H1 (cell line): Measurements from ENCODE around the gene MAPKAPK2. TPM values are rescaled to one million over a fixed set of nuclear protein-coding genes. Genes with fewer than 3 reads are reported as not detected.

Experiments used
- CTCF ChIA-PET: fragments of 300-600 bp; sonication (Branson Sonifier 250); formaldehyde crosslinking; loops from one replicate; lab custom pipeline; 2021; ENCODE audit not compliant: partially characterized antibody; lab: Charles Lee
- POLR2A ChIA-PET: fragments of 300-600 bp; sonication (Branson Sonifier 250); formaldehyde crosslinking; loops from one replicate; lab custom pipeline; 2021; ENCODE audit warnings: inconsistent platforms; ENCODE audit not compliant: partially characterized antibody; lab: Charles Lee
- DNase-seq, 2 experiments: peaks; one replicate each; pipeline versions ENCODE4 v3.0.0 to v3.0.0-alpha.2; 2010 to 2022; ENCODE audit warnings: low spot score in 2 of 2, low read depth in 1 of 2, mixed read lengths in 1 of 2
- FAIRE-seq: peaks from 2 replicates; lab custom pipeline; 2011; peaks lifted over from hg19 to GRCh38; lab: Jason Lieb, UNC
- H2AFZ ChIP-seq: 2 replicates; pipeline ENCODE4 v1.8.1; 2012; ENCODE audit warnings: low read length, inconsistent platforms
- H2AK5ac ChIP-seq: 2 replicates; pipeline ENCODE4 v1.6.1; 2013; ENCODE audit warnings: low read depth, low read length
- H2BK120ac ChIP-seq: replicated peaks from 2 replicates; pipeline ENCODE3; 2013; ENCODE audit warnings: low read depth, low read length, inconsistent platforms
- H2BK12ac ChIP-seq: 2 replicates; pipeline ENCODE4 v1.6.1; 2013; ENCODE audit warnings: low read depth, low read length
- H2BK15ac ChIP-seq: 2 replicates; pipeline ENCODE4 v1.6.1; 2013; ENCODE audit warnings: low read length
- H2BK20ac ChIP-seq: 2 replicates; pipeline ENCODE4 v1.6.1; 2013; ENCODE audit warnings: low read length
- H2BK5ac ChIP-seq: 2 replicates; pipeline ENCODE4 v1.6.1; 2013; ENCODE audit warnings: low read depth, low read length
- H3K14ac ChIP-seq: 2 replicates; pipeline ENCODE4 v1.6.1; 2013; ENCODE audit warnings: inconsistent platforms; ENCODE audit not compliant: insufficient read length
- H3K18ac ChIP-seq: 2 replicates; pipeline ENCODE4 v1.6.1; 2013; ENCODE audit warnings: low read length; ENCODE audit errors: extremely low read depth
- H3K23ac ChIP-seq: 2 replicates; pipeline ENCODE4 v1.6.1; 2013; ENCODE audit warnings: inconsistent platforms; ENCODE audit not compliant: insufficient read length
- H3K23me2 ChIP-seq: 2 replicates; pipeline ENCODE4 v1.6.1; 2013; ENCODE audit warnings: low read depth, low read length
- H3K27ac ChIP-seq: 2 replicates; pipeline ENCODE4 v1.6.1; 2011; ENCODE audit warnings: low read depth, low read length, inconsistent platforms
- H3K27me3 ChIP-seq, 4 experiments: replicated peaks in 1 of 4; 1 replicate in 1 of 4; 2 replicates in 3 of 4; pipeline versions ENCODE4 v1.6.1 to v1.8.1; 2011 to 2013; ENCODE audit warnings: low read length in 3 of 4, mild to moderate bottlenecking in 3 of 4, inconsistent platforms in 2 of 4, mixed read lengths in 2 of 4, moderate library complexity in 1 of 4; ENCODE audit not compliant: control insufficient read depth in 3 of 4, insufficient read depth in 3 of 4; ENCODE audit errors: extremely low read depth in 1 of 4
- H3K36me3 ChIP-seq, 4 experiments: 2 replicates each; pipeline versions ENCODE4 v1.6.1 to v1.8.1; 2011 to 2013; ENCODE audit warnings: mild to moderate bottlenecking in 4 of 4, low read length in 3 of 4, moderate library complexity in 2 of 4, control low read depth in 1 of 4, inconsistent platforms in 1 of 4; ENCODE audit not compliant: insufficient read depth in 4 of 4, control insufficient read depth in 2 of 4
- H3K4ac ChIP-seq: replicated peaks from 2 replicates; pipeline ENCODE3; 2013; ENCODE audit warnings: low read length, low read depth, mixed read lengths, inconsistent platforms; ENCODE audit not compliant: insufficient read length
- H3K4me1 ChIP-seq, 4 experiments: replicated peaks in 1 of 4; 1 replicate in 1 of 4; 2 replicates in 3 of 4; pipeline versions ENCODE4 v1.6.1 to v1.8.1; 2011 to 2013; ENCODE audit warnings: low read length in 3 of 4, inconsistent platforms in 2 of 4, mixed read lengths in 1 of 4; ENCODE audit not compliant: insufficient read depth in 4 of 4, control insufficient read depth in 3 of 4
- H3K4me2 ChIP-seq, 2 experiments: 2 replicates each; pipeline versions ENCODE4 v1.6.1 to v1.8.1; 2011 to 2013; ENCODE audit warnings: low read depth in 2 of 2, low read length in 2 of 2, control low read depth in 1 of 2, inconsistent platforms in 1 of 2, mild to moderate bottlenecking in 1 of 2; ENCODE audit not compliant: insufficient read depth in 1 of 2
- H3K4me3 ChIP-seq, 4 experiments: fragments of 200-600, 300-600 bp in 1 of 4; sonication (generic), shearing (Covaris generic), sonication (Bioruptor Twin) in 1 of 4; 2 replicates each; pipeline versions ENCODE4 v1.5.1 to v1.8.1; 2011 to 2016; ENCODE audit warnings: low read length in 4 of 4, low read depth in 3 of 4, control low read depth in 2 of 4, inconsistent platforms in 2 of 4, mild to moderate bottlenecking in 2 of 4, mixed read lengths in 1 of 4, moderate library complexity in 1 of 4; ENCODE audit not compliant: insufficient read depth in 2 of 4; ENCODE audit errors: extremely low read depth in 1 of 4
- H3K56ac ChIP-seq: replicated peaks from 2 replicates; pipeline ENCODE3; 2013; ENCODE audit warnings: low read depth, mild to moderate bottlenecking, mixed read lengths, low read length, inconsistent platforms; ENCODE audit not compliant: insufficient read length
- H3K79me1 ChIP-seq: 2 replicates; pipeline ENCODE4 v1.6.1; 2013; ENCODE audit warnings: low read depth, low read length, control low read depth
- H3K79me2 ChIP-seq, 2 experiments: 2 replicates each; pipeline versions ENCODE4 v1.6.1 to v1.8.1; 2012 to 2013; ENCODE audit warnings: low read length in 2 of 2, mild to moderate bottlenecking in 2 of 2, inconsistent platforms in 1 of 2; ENCODE audit not compliant: insufficient read depth in 2 of 2, control insufficient read depth in 1 of 2
- H3K9ac ChIP-seq, 4 experiments: replicated peaks in 1 of 4; 1 replicate in 1 of 4; 2 replicates in 3 of 4; pipeline versions ENCODE4 v1.6.1 to v1.8.1; 2011 to 2013; ENCODE audit warnings: low read depth in 3 of 4, low read length in 3 of 4, control low read depth in 2 of 4, mild to moderate bottlenecking in 2 of 4, moderate library complexity in 2 of 4, inconsistent platforms in 1 of 4; ENCODE audit errors: extremely low read depth in 1 of 4
- H3K9me3 ChIP-seq, 2 experiments: 2 replicates each; pipeline versions ENCODE4 v1.6.1 to v1.8.1; 2012 to 2013; ENCODE audit warnings: mild to moderate bottlenecking in 2 of 2, moderate library complexity in 2 of 2, control low read depth in 1 of 2, inconsistent platforms in 1 of 2, low read depth in 1 of 2, low read length in 1 of 2, mixed read lengths in 1 of 2; ENCODE audit not compliant: insufficient read depth in 2 of 2
- H4K20me1 ChIP-seq, 2 experiments: replicated peaks in 1 of 2; 2 replicates each; pipeline versions ENCODE3 to v1.8.1; 2011 to 2013; ENCODE audit warnings: inconsistent platforms in 2 of 2, low read length in 2 of 2, mild to moderate bottlenecking in 1 of 2; ENCODE audit not compliant: insufficient read depth in 2 of 2, control insufficient read depth in 1 of 2
- H4K5ac ChIP-seq: 2 replicates; pipeline ENCODE4 v1.6.1; 2013; ENCODE audit warnings: low read length, low read depth, mixed read lengths, inconsistent platforms; ENCODE audit not compliant: insufficient read length
- H4K8ac ChIP-seq: 2 replicates; pipeline ENCODE4 v1.8.0; 2013; ENCODE audit warnings: mild to moderate bottlenecking, moderate library complexity, low read length, inconsistent platforms; ENCODE audit not compliant: insufficient read depth; ENCODE audit errors: extremely low read depth
- H4K91ac ChIP-seq: replicated peaks from 2 replicates; pipeline ENCODE3; 2013; ENCODE audit warnings: low read length, mixed read lengths, inconsistent platforms; ENCODE audit not compliant: insufficient read length
- BACH1 ChIP-seq: IDR thresholded peaks from 2 replicates; pipeline ENCODE4 v1.6.1; 2012; ENCODE audit warnings: low read length, improper control_type of control experiment
- CEBPB ChIP-seq: IDR thresholded peaks from 2 replicates; pipeline ENCODE4 v1.6.1; 2012; ENCODE audit warnings: low read depth, low read length
- FOSL1 ChIP-seq: IDR thresholded peaks from 2 replicates; pipeline ENCODE4 v1.6.1; 2011; ENCODE audit warnings: mild to moderate bottlenecking, low read depth, low read length, moderate library complexity; ENCODE audit not compliant: insufficient read depth
- GABPA ChIP-seq: IDR thresholded peaks from 2 replicates; pipeline ENCODE4 v1.6.1; 2011; ENCODE audit warnings: mild to moderate bottlenecking, low read length, moderate library complexity, borderline replicate concordance; ENCODE audit not compliant: insufficient read depth
- KDM1A ChIP-seq: fragments of 200-600, 300-600 bp; sonication (generic); IDR thresholded peaks from 2 replicates; pipeline ENCODE4 v1.7.1; 2016; ENCODE audit warnings: mild to moderate bottlenecking, low read length, borderline replicate concordance
- MAX ChIP-seq: IDR thresholded peaks from 2 replicates; pipeline ENCODE4 v1.6.1; 2012; ENCODE audit warnings: inconsistent platforms
- NANOG ChIP-seq: IDR thresholded peaks from 2 replicates; pipeline ENCODE4 v1.6.1; 2011; ENCODE audit warnings: low read length, low read depth, mild to moderate bottlenecking, inconsistent platforms; ENCODE audit not compliant: insufficient read depth, poor library complexity, severe bottlenecking
- NRF1 ChIP-seq: IDR thresholded peaks from 2 replicates; pipeline ENCODE4 v1.6.1; 2011; ENCODE audit warnings: mild to moderate bottlenecking, low read depth, low read length, improper control_type of control experiment
- RNF2 ChIP-seq: fragments of 200-900, 300-1000 bp; sonication (generic); IDR thresholded peaks from 2 replicates; pipeline ENCODE4 v1.7.1; 2016; ENCODE audit warnings: borderline replicate concordance, low read depth, mild to moderate bottlenecking, antibody characterized with exemption, low read length; ENCODE audit not compliant: poor library complexity, severe bottlenecking; ENCODE audit errors: missing control alignments
- SP1 ChIP-seq: IDR thresholded peaks from 2 replicates; pipeline ENCODE4 v1.6.1; 2011; ENCODE audit warnings: low read depth, low read length
- SP4 ChIP-seq: IDR thresholded peaks from 2 replicates; pipeline ENCODE4 v1.6.1; 2012; ENCODE audit warnings: low read length, inconsistent platforms
- SUZ12 ChIP-seq: fragments of 200-600 bp; sonication (generic); IDR thresholded peaks from 2 replicates; pipeline ENCODE4 v1.6.1; 2012; ENCODE audit warnings: mild to moderate bottlenecking, inconsistent platforms, low read length, moderate library complexity, mixed read lengths
- TEAD4 ChIP-seq: IDR thresholded peaks from 2 replicates; pipeline ENCODE4 v1.6.1; 2012; ENCODE audit warnings: low read depth, low read length, inconsistent platforms, mixed read lengths
- ZNF274 ChIP-seq: IDR thresholded peaks from 2 replicates; pipeline ENCODE4 v1.7.0; 2012; ENCODE audit warnings: low read length, borderline replicate concordance; ENCODE audit errors: extremely low read depth
- WGBS, 2 experiments: shearing (Covaris generic) in 1 of 2; methylation state at CpG; one replicate each; pipeline versions ENCODE4 v1.1.6 to v1.1.7; 2013 to 2015; ENCODE audit warnings: low lambda C conversion rate in 2 of 2, mixed read lengths in 2 of 2, inconsistent platforms in 1 of 2, low coverage in 1 of 2, missing lambda C conversion rate in 1 of 2; ENCODE audit not compliant: insufficient replicate concordance in 2 of 2, insufficient coverage in 1 of 2, insufficient read length in 1 of 2; ENCODE audit errors: extremely low coverage in 1 of 2, missing lambda C conversion rate in 1 of 2; 5-methylcytosine and 5-hydroxymethylcytosine counted together
- polyA plus RNA-seq, 7 experiments: library from polyadenylated mRNA; depleted of rRNA in 3 of 7; stranded (reverse) in 5 of 7; unstranded in 2 of 7; fragments of >200 nt in 5 of 7; fragments of 200-250 nt in 2 of 7; gene quantifications; 1 replicate in 5 of 7; 2 replicates in 1 of 7; 4 replicates in 1 of 7; pipeline versions ENCODE4 v1.2.1 to v1.2.3, GENCODE V29; 2011 to 2013; ENCODE audit warnings: missing spikeins in 2 of 7, mixed read lengths in 2 of 7
- total RNA-seq: library from RNA; stranded (reverse); fragmentation: NEBNext Ultra II Directional; extraction: Animal tissue kit (Norgen Biotek cat#: 25700); gene quantifications from 2 replicates; pipeline ENCODE4 v1.2.1, GENCODE V29; 2021

The MAPKAPK2 gene
- total and polyA plus RNA-seq, 2 of the 8 experiments (the other 6 are each of a cell fraction or from before 2014, with no cell fraction given), result 27.5 to 44.9 TPM

- H3K9me3 ChIP-seq, result no peaks in the 10 kb centered on the region
- H4K91ac ChIP-seq, result no peak overlapping the region
- H3K9ac ChIP-seq, result no peak overlapping the region
- no peak overlapping the region for H2AFZ ChIP-seq
- H2BK12ac ChIP-seq, result no peak overlapping the region
- WGBS, 2 experiments, result 87% methylated on average over 3 of the region's 3 CpGs; no CpG with 5 or more reads in 1 of the 2 experiments
- H3K56ac ChIP-seq, result no peak overlapping the region
- no peak overlapping the region for H3K4me3 ChIP-seq
- no peak overlapping the region for H3K27ac ChIP-seq
- FAIRE-seq, result no peak
- peaks cover 0 to 11% of the 10 kb centered on the region in 2 experiments; a peak in 3 of 4 replicates for H3K79me2 ChIP-seq
- H2AK5ac ChIP-seq, result no peak overlapping the region
- no peak overlapping the region for H2BK15ac ChIP-seq
- H2BK120ac ChIP-seq, result no peak overlapping the region
- no peak overlapping the region for H4K5ac ChIP-seq
- no peaks in the 10 kb centered on the region for H3K79me1 ChIP-seq
- no peak overlapping the region for H3K4me2 ChIP-seq
- no peak overlapping the region for H2BK5ac ChIP-seq
- POLR2A ChIA-PET, result interaction anchor here (0.7 kb wide), 1 partner anchor 49 kb away, joined by 4 read pairs; no protein-coding TSS in a partner anchor
- CTCF ChIA-PET, result interaction anchor here (1.1 to 2.0 kb wide), 4 partner anchors 15 to 52 kb away, joined by 4 to 8 read pairs (median 5); no protein-coding TSS in a partner anchor
- H3K14ac ChIP-seq, result no peak overlapping the region
- H4K8ac ChIP-seq, result no peak overlapping the region
- no peak overlapping the region for H3K4ac ChIP-seq
- DNase-seq, result no peak
- peaks cover 0 to 6% (median 0%) of the 10 kb centered on the region in 4 experiments; a peak in 3 of 7 replicates for H3K4me1 ChIP-seq
- H2BK20ac ChIP-seq, result no peak overlapping the region
- H3K23ac ChIP-seq, result no peak overlapping the region
- peaks cover 6% of the 10 kb centered on the region for H3K23me2 ChIP-seq
- H4K20me1 ChIP-seq, result peaks cover 7 to 10% of the 10 kb centered on the region in 2 experiments
- H3K27me3 ChIP-seq, result peaks cover 9 to 31% (median 25%) of the 10 kb centered on the region in 4 experiments
- H3K18ac ChIP-seq, result no peak overlapping the region
- H3K36me3 ChIP-seq, result no peaks in the 10 kb centered on the region
- TF ChIP-seq GABPA (no peak), KDM1A (no peak), BACH1 (no peak), RNF2 (no peak), CEBPB (no peak), MAX (no peak), NRF1 (no peak), SUZ12 (no peak), FOSL1 (no peak), SP4 (no peak), ZNF274 (no peak), SP1 (no peak), NANOG (no peak), TEAD4 (no peak)
Measured at GRCh38 chr1:206682111-206682510, 2.6 kb upstream of the MAPKAPK2 start.
